Measurements from ENCODE around the gene BAHCC1. TPM values are rescaled to one million over a fixed set of nuclear protein-coding genes. Genes with fewer than 3 reads are reported as not detected.

BAHCC1 gene
- total and polyA plus RNA-seq, 2 donors (not counting 3 experiments of a cell fraction or from before 2014, with no cell fraction given): 4.7 to 11.6 TPM

- H4K20me1 ChIP-seq (replicated peaks; ENCODE audit: control insufficient read depth, extremely low read depth, insufficient read depth, low read length): no peaks in the 10 kb centered on the region
- H3K9ac ChIP-seq (replicated peaks; ENCODE audit: extremely low read depth, insufficient read depth, low read length): no peak overlapping the region
- intact Hi-C loops (cut with micrococcal nuclease): no loop called here
- TF ChIP-seq CTCF (IDR thresholded peaks at IDR 0.05; ENCODE audit: extremely low read depth in 1 of 2, insufficient read depth in 1 of 2, low read depth in 1 of 2, low read length in 2 of 2) (peak; percentile 31 to 71), POLR2A (IDR thresholded peaks at IDR 0.05; ENCODE audit: low read depth, low read length) (no peak)
- H3K79me2 ChIP-seq (ENCODE audit: control insufficient read depth, insufficient read depth, low read length): no peaks in the 10 kb centered on the region
- ChIA-PET CTCF (interaction anchor here (0.9 to 3.7 kb wide), 5 partner anchors 12 to 113 kb away, joined by 3 to 21 read pairs (median 5); no protein-coding TSS in a partner anchor), POLR2A (interaction anchor here (0.7 kb wide), 1 partner anchor 63 kb away, joined by 4 read pairs; no protein-coding TSS in a partner anchor)
- H3K4me3 ChIP-seq (replicated peaks in 1 of 3; ENCODE audit: insufficient read depth in 1 of 3, low read depth in 1 of 3, low read length in 3 of 3): no peak overlapping the region
- no TSS peak for BruUV-seq (replicated peaks)
- dilution Hi-C loops (cut with MboI; ENCODE audit: extremely low pct_ligation_motif_present, low sequenced_read_pairs): no loop called here
- no peaks in the 10 kb centered on the region for H3K9me3 ChIP-seq (replicated peaks; ENCODE audit: control insufficient read depth, insufficient read depth, low read length)
- peaks cover 0 to 5% of the 10 kb centered on the region in 2 experiments for H3K27me3 ChIP-seq (ENCODE audit: control insufficient read depth in 2 of 2, insufficient read depth in 2 of 2, low read length in 2 of 2)
- peak; percentile 31 for DNase-seq (ENCODE audit: low read depth, low spot score)
- FAIRE-seq: no peak
- H3K4me2 ChIP-seq (ENCODE audit: insufficient read depth, low read length): no peak overlapping the region
- no peaks in the 10 kb centered on the region for H3K4me1 ChIP-seq (ENCODE audit: control insufficient read depth, extremely low read depth, insufficient read depth, low read length)
- H3K9me1 ChIP-seq (replicated peaks; ENCODE audit: control insufficient read depth, extremely low read depth, insufficient read depth, low read length): no peaks in the 10 kb centered on the region
- H2AFZ ChIP-seq (ENCODE audit: low read depth, low read length): no peak overlapping the region
- no peaks in the 10 kb centered on the region for H3K36me3 ChIP-seq (ENCODE audit: control insufficient read depth in 2 of 2, extremely low read depth in 1 of 2, insufficient read depth in 2 of 2, low read length in 2 of 2)
- no peak overlapping the region for H3K27ac ChIP-seq (ENCODE audit: insufficient read depth, low read depth, low read length)
Measured at GRCh38 chr17:81371910-81372760, 23.1 kb upstream of the BAHCC1 start.

GRCh38 chr17:81373536-81374160, 21.6 kb upstream of the BAHCC1 start:
- Histone ChIP-seq H3K4me2 (ENCODE audit: insufficient read depth, low read length) (no peak overlapping the region), H2AFZ (ENCODE audit: low read depth, low read length) (no peak overlapping the region), H3K4me3 (replicated peaks in 1 of 3; ENCODE audit: insufficient read depth in 1 of 3, low read depth in 1 of 3, low read length in 3 of 3) (no peak overlapping the region), H3K4me1 (ENCODE audit: control insufficient read depth, extremely low read depth, insufficient read depth, low read length) (no peaks in the 10 kb centered on the region), H3K36me3 (ENCODE audit: control insufficient read depth in 2 of 2, extremely low read depth in 1 of 2, insufficient read depth in 2 of 2, low read length in 2 of 2) (no peaks in the 10 kb centered on the region), H3K27me3 (ENCODE audit: control insufficient read depth in 2 of 2, insufficient read depth in 2 of 2, low read length in 2 of 2) (peaks cover 0 to 5% of the 10 kb centered on the region in 2 experiments), H3K9me3 (replicated peaks; ENCODE audit: control insufficient read depth, insufficient read depth, low read length) (no peaks in the 10 kb centered on the region), H3K9me1 (replicated peaks; ENCODE audit: control insufficient read depth, extremely low read depth, insufficient read depth, low read length) (no peaks in the 10 kb centered on the region), H3K9ac (replicated peaks; ENCODE audit: extremely low read depth, insufficient read depth, low read length) (no peak overlapping the region), H3K27ac (ENCODE audit: insufficient read depth, low read depth, low read length) (no peak overlapping the region), H3K79me2 (ENCODE audit: control insufficient read depth, insufficient read depth, low read length) (no peaks in the 10 kb centered on the region), H4K20me1 (replicated peaks; ENCODE audit: control insufficient read depth, extremely low read depth, insufficient read depth, low read length) (no peaks in the 10 kb centered on the region)
- no peak for TF ChIP-seq JUN (IDR thresholded peaks at IDR 0.05; ENCODE audit: borderline replicate concordance, insufficient read depth, insufficient read length, low read depth)
- TF ChIP-seq GATA2 (IDR thresholded peaks at IDR 0.05; ENCODE audit: insufficient read depth, insufficient read length, low read depth, low read length): no peak
- no TSS peak for BruUV-seq (replicated peaks)
- no peak for DNase-seq (ENCODE audit: low read depth, low spot score)
- ChIA-PET CTCF (interaction anchor here (0.7 to 3.7 kb wide), 6 partner anchors 8 to 112 kb away, joined by 3 to 21 read pairs (median 4); no protein-coding TSS in a partner anchor), POLR2A (interaction anchor here (0.9 kb wide), 1 partner anchor 139 kb away, joined by 3 read pairs; the partner anchor contains the start of gene ACTG1)
- intact Hi-C loops (cut with micrococcal nuclease): no loop called here
- no peak for FAIRE-seq
- dilution Hi-C loops (cut with MboI; ENCODE audit: extremely low pct_ligation_motif_present, low sequenced_read_pairs): no loop called here

Measured in endothelial cell of umbilical vein (primary cell).